GM19328 (cell line): ENCODE data around the gene METTL16.

Source experiments
- ATAC-seq: cut with Tn5 transposase; IDR thresholded peaks from one replicate; pipeline ENCODE4 v1.9.1; 2021; ENCODE audit warnings: mild to moderate bottlenecking, moderate library complexity; ENCODE audit not compliant: unreplicated experiment

METTL16 gene

GRCh38 chr17:2397247-2398171 is 114.2 kb downstream of the METTL16 start:
- no peak for ATAC-seq

GRCh38 chr17:2396568-2397246 is 115.0 kb downstream of the METTL16 start:
- no peak for ATAC-seq

- ATAC-seq, result no peak
Observed at GRCh38 chr17:2396192-2396567, 115.5 kb downstream of the METTL16 start.

- no peak for ATAC-seq
Observed at GRCh38 chr17:2395258-2396181, 116.2 kb downstream of the METTL16 start.

GRCh38 chr17:2394775-2395201 is 116.9 kb downstream of the METTL16 start:
- no peak for ATAC-seq

GRCh38 chr17:2393954-2394749 is 117.5 kb downstream of the METTL16 start:
- ATAC-seq, result no peak

- peak; percentile 33 for ATAC-seq
Observed at GRCh38 chr17:2393174-2393953, 118.3 kb downstream of the METTL16 start.

GRCh38 chr17:2392252-2393173 is 119.2 kb downstream of the METTL16 start:
- ATAC-seq, result peak; percentile 54

- no peak for ATAC-seq
Observed at GRCh38 chr17:2391597-2392251, 120.0 kb downstream of the METTL16 start.

- ATAC-seq, result no peak
Observed at GRCh38 chr17:2390199-2390836, 121.4 kb downstream of the METTL16 start.

GRCh38 chr17:2388683-2389055 is 123.0 kb downstream of the METTL16 start:
- ATAC-seq, result no peak

- ATAC-seq, result no peak
Observed at GRCh38 chr17:2388020-2388682, 123.5 kb downstream of the METTL16 start.

GRCh38 chr17:2387086-2388019 is 124.3 kb downstream of the METTL16 start:
- ATAC-seq, result no peak

GRCh38 chr17:2386400-2387085 is 125.1 kb downstream of the METTL16 start:
- ATAC-seq, result no peak
